IMR-90 (cell line): Measurements from ENCODE around the gene WBP11. TPM values are rescaled to one million over a fixed set of nuclear protein-coding genes. Genes with fewer than 3 reads are reported as not detected.

Experiments
- ATAC-seq: fragments of 200-7000 bp; cut with Tn5 transposase; 2 replicates; pipeline ENCODE4 v1.9.1; 2020; ENCODE audit warnings: low read depth, mild to moderate bottlenecking, moderate library complexity
- BruUV-seq: library from RNA; stranded (reverse); fragments of 400-500 nt; replicated peaks from 2 replicates; lab custom pipeline; 2021; lab: Mats Ljungman, UMichigan
- CTCF ChIA-PET: fragments of 300-600 bp; formaldehyde crosslinking; extraction: SDS; loops from one replicate; lab custom pipeline; 2021; ENCODE audit warnings: antibody characterized with exemption; lab: Yijun Ruan, JAX
- POLR2A ChIA-PET: fragments of 300-600 bp; sonication (Branson Sonifier 250); formaldehyde crosslinking; loops from one replicate; lab custom pipeline; 2022; ENCODE audit warnings: antibody characterized with exemption; ENCODE audit not compliant: unreplicated experiment; lab: Charles Lee
- DNase-seq: peaks from one replicate; pipeline ENCODE4 v3.0.0; 2013
- H2AFZ ChIP-seq: replicated peaks from 2 replicates; pipeline ENCODE3; 2013; ENCODE audit warnings: low read length, mild to moderate bottlenecking; ENCODE audit not compliant: poor library complexity
- H2AK5ac ChIP-seq: 2 replicates; pipeline ENCODE4 v1.6.1; 2013; ENCODE audit warnings: low read depth, low read length, inconsistent platforms
- H2AK9ac ChIP-seq: replicated peaks from 2 replicates; pipeline ENCODE3; 2013; ENCODE audit warnings: mild to moderate bottlenecking, low read depth, low read length, moderate library complexity; ENCODE audit not compliant: poor library complexity
- H2BK120ac ChIP-seq: 2 replicates; pipeline ENCODE4 v1.6.1; 2013; ENCODE audit warnings: low read depth, low read length, inconsistent platforms
- H2BK15ac ChIP-seq: 3 replicates; pipeline ENCODE4 v1.6.1; 2013; ENCODE audit warnings: low read depth, low read length, inconsistent platforms
- H2BK20ac ChIP-seq: 2 replicates; pipeline ENCODE4 v1.6.1; 2013; ENCODE audit warnings: low read depth, mild to moderate bottlenecking, inconsistent platforms, low read length, moderate library complexity
- H2BK5ac ChIP-seq: 2 replicates; pipeline ENCODE4 v1.6.1; 2013; ENCODE audit warnings: mild to moderate bottlenecking, low read depth, low read length, inconsistent platforms; ENCODE audit not compliant: poor library complexity, severe bottlenecking
- H3K14ac ChIP-seq: replicated peaks from 2 replicates; pipeline ENCODE4 v1.6.1; 2013; ENCODE audit warnings: low read depth, low read length, inconsistent platforms
- H3K18ac ChIP-seq: 2 replicates; pipeline ENCODE4 v1.6.1; 2013; ENCODE audit warnings: low read depth, low read length, control low read depth
- H3K23ac ChIP-seq: 2 replicates; pipeline ENCODE4 v1.6.1; 2013; ENCODE audit warnings: low read depth, low read length, inconsistent platforms
- H3K27ac ChIP-seq: 2 replicates; pipeline ENCODE4 v1.5.1; 2013; ENCODE audit warnings: mild to moderate bottlenecking, control low read depth, low read length; ENCODE audit not compliant: insufficient read depth
- H3K27me3 ChIP-seq: 2 replicates; pipeline ENCODE4 v1.6.1; 2013; ENCODE audit warnings: low read length; ENCODE audit not compliant: control insufficient read depth, insufficient read depth
- H3K36me3 ChIP-seq: 2 replicates; pipeline ENCODE4 v1.6.1; 2013; ENCODE audit warnings: low read length, mixed read lengths; ENCODE audit not compliant: control insufficient read depth, insufficient read depth
- H3K4ac ChIP-seq: 2 replicates; pipeline ENCODE4 v1.6.1; 2013; ENCODE audit warnings: low read depth, low read length, inconsistent platforms
- H3K4me1 ChIP-seq: 2 replicates; pipeline ENCODE4 v1.6.1; 2013; ENCODE audit warnings: low read length, mixed read lengths; ENCODE audit not compliant: control insufficient read depth, insufficient read depth
- H3K4me2 ChIP-seq: 2 replicates; pipeline ENCODE4 v1.6.1; 2013; ENCODE audit warnings: low read depth, mild to moderate bottlenecking, control low read depth, low read length, moderate library complexity
- H3K4me3 ChIP-seq: 2 replicates; pipeline ENCODE4 v1.5.1; 2013; ENCODE audit warnings: low read depth, mild to moderate bottlenecking, control low read depth, low read length, moderate library complexity; ENCODE audit not compliant: insufficient read depth
- H3K56ac ChIP-seq: 2 replicates; pipeline ENCODE4 v1.6.1; 2013; ENCODE audit warnings: low read length, inconsistent platforms; ENCODE audit not compliant: insufficient read depth; ENCODE audit errors: extremely low read depth
- H3K79me1 ChIP-seq, 2 experiments: 2 replicates each; pipeline ENCODE4 v1.6.1; 2013; ENCODE audit warnings: low read length in 2 of 2, inconsistent platforms in 1 of 2, low read depth in 1 of 2
- H3K9ac ChIP-seq: 2 replicates; pipeline ENCODE4 v1.6.1; 2013; ENCODE audit warnings: low read depth, low read length, control low read depth
- H3K9me1 ChIP-seq: 2 replicates; pipeline ENCODE4 v1.6.1; 2013; ENCODE audit warnings: low read length, inconsistent platforms; ENCODE audit not compliant: insufficient read depth
- H3K9me3 ChIP-seq: 2 replicates; pipeline ENCODE4 v1.6.1; 2013; ENCODE audit warnings: low read length; ENCODE audit not compliant: control insufficient read depth, insufficient read depth
- H4K20me1 ChIP-seq: 2 replicates; pipeline ENCODE4 v1.6.1; 2013; ENCODE audit warnings: low read length, inconsistent platforms; ENCODE audit not compliant: insufficient read depth
- H4K5ac ChIP-seq: 2 replicates; pipeline ENCODE4 v1.6.1; 2013; ENCODE audit warnings: mild to moderate bottlenecking, low read depth, low read length, control low read depth
- H4K8ac ChIP-seq, 2 experiments: 2 replicates each; pipeline ENCODE4 v1.6.1; 2013; ENCODE audit warnings: low read depth in 2 of 2, low read length in 2 of 2, control low read depth in 1 of 2, inconsistent platforms in 1 of 2
- H4K91ac ChIP-seq: 2 replicates; pipeline ENCODE4 v1.6.1; 2013; ENCODE audit warnings: low read depth, low read length, inconsistent platforms; ENCODE audit not compliant: insufficient read depth
- BHLHE40 ChIP-seq: fragments of 150-350 bp; IDR thresholded peaks from 2 replicates; pipeline ENCODE4 v1.6.1; 2016; ENCODE audit warnings: mild to moderate bottlenecking, low read depth, low read length
- CEBPB ChIP-seq: IDR thresholded peaks from 2 replicates; pipeline ENCODE4 v1.6.1; 2012; ENCODE audit warnings: low read depth, low read length, improper control_type of control experiment
- CHD1 ChIP-seq: IDR thresholded peaks from 2 replicates; pipeline ENCODE4 v1.6.1; 2012; ENCODE audit warnings: low read depth, low read length, improper control_type of control experiment
- FOS ChIP-seq: fragments of 150-350 bp; IDR thresholded peaks from 2 replicates; pipeline ENCODE4 v1.6.1; 2016; ENCODE audit warnings: low read depth, low read length
- MAZ ChIP-seq: IDR thresholded peaks from 2 replicates; pipeline ENCODE4 v1.6.1; 2012; ENCODE audit warnings: low read depth, mild to moderate bottlenecking, low read length, improper control_type of control experiment, moderate library complexity, borderline replicate concordance
- MXI1 ChIP-seq: IDR thresholded peaks from 2 replicates; pipeline ENCODE4 v1.6.1; 2012; ENCODE audit warnings: low read depth, mild to moderate bottlenecking, low read length, moderate library complexity, borderline replicate concordance
- NFE2L2 ChIP-seq: fragments of 150-350 bp; IDR thresholded peaks from 2 replicates; pipeline ENCODE4 v1.6.1; 2016; ENCODE audit warnings: low read depth, mild to moderate bottlenecking, low read length
- POLR2A ChIP-seq: IDR thresholded peaks from 2 replicates; pipeline ENCODE4 v1.6.1; 2012; ENCODE audit warnings: mild to moderate bottlenecking, low read depth, low read length
- RAD21 ChIP-seq: IDR thresholded peaks from 2 replicates; pipeline ENCODE4 v1.6.1; 2012; ENCODE audit warnings: low read length, improper control_type of control experiment
- RCOR1 ChIP-seq: IDR thresholded peaks from 2 replicates; pipeline ENCODE4 v1.6.1; 2012; ENCODE audit warnings: mild to moderate bottlenecking, low read length, improper control_type of control experiment; ENCODE audit not compliant: insufficient replicate concordance
- RFX5 ChIP-seq: IDR thresholded peaks from 2 replicates; pipeline ENCODE4 v1.8.0; 2012; ENCODE audit warnings: low read depth, mild to moderate bottlenecking, low read length, moderate library complexity
- SMC3 ChIP-seq: fragments of 150-350 bp; IDR thresholded peaks from 2 replicates; pipeline ENCODE4 v1.6.1; 2016; ENCODE audit warnings: low read depth, mild to moderate bottlenecking, antibody characterized with exemption, low read length, moderate library complexity
- USF2 ChIP-seq: fragments of 150-350 bp; IDR thresholded peaks from 2 replicates; pipeline ENCODE4 v1.6.1; 2017; ENCODE audit warnings: mild to moderate bottlenecking, antibody characterized with exemption, low read length, low read depth
- WGBS, 2 experiments: methylation state at CpG; one replicate each; pipeline versions ENCODE4 v1.1.5 to v1.1.7; 2013; ENCODE audit warnings: missing lambda C conversion rate in 2 of 2; ENCODE audit not compliant: insufficient read length in 1 of 2; ENCODE audit errors: extremely low coverage in 2 of 2; 5-methylcytosine and 5-hydroxymethylcytosine counted together
- dilution Hi-C: fragments of 300-500 bp; cut with HindIII; formaldehyde crosslinking; loops from one replicate; pipeline ENCODE4 v1.14.3; 2018; ENCODE audit warnings: low sequenced_read_pairs; ENCODE audit not compliant: unreplicated experiment
- in situ Hi-C: fragments of 300-500 bp; cut with MboI; formaldehyde crosslinking; loops from 3 replicates; pipeline ENCODE4 v1.14.3; 2019; ENCODE audit warnings: low sequenced_read_pairs, inconsistent platforms, mixed read lengths
- intact Hi-C: fragments of 100-400 bp; cut with micrococcal nuclease; formaldehyde crosslinking; loops from 2 replicates; pipeline ENCODE4 v1.10.0; 2022
- polyA plus RNA-seq, 3 experiments: library from polyadenylated mRNA; depleted of rRNA; stranded (reverse); fragments of >200 nt; gene quantifications; 2 replicates each; pipeline ENCODE4 v1.2.3, GENCODE V29; 2012; ENCODE audit warnings: low replicate concordance in 1 of 3
- total RNA-seq: library from RNA; depleted of rRNA; stranded (reverse); fragments of >200 nt; gene quantifications from 2 replicates; pipeline ENCODE4 v1.2.3, GENCODE V29; 2012
- TF ChIP-seq, protein P1 (sequence below): conservative IDR thresholded peaks from 2 replicates; pipeline ENCODE4 v1.5.1; 2012; ENCODE audit warnings: mild to moderate bottlenecking, low read depth, low read length, improper control_type of control experiment
- TF ChIP-seq, protein P2 (sequence below): fragments of 150-350 bp; IDR thresholded peaks from 2 replicates; pipeline ENCODE4 v1.6.1; 2016; ENCODE audit warnings: low read depth, mild to moderate bottlenecking, low read length, moderate library complexity, borderline replicate concordance

WBP11 gene
- total and polyA plus RNA-seq, 2 of the 4 experiments (the other 2 are of a cell fraction) = 2.5 to 18.3 TPM

DNA sequence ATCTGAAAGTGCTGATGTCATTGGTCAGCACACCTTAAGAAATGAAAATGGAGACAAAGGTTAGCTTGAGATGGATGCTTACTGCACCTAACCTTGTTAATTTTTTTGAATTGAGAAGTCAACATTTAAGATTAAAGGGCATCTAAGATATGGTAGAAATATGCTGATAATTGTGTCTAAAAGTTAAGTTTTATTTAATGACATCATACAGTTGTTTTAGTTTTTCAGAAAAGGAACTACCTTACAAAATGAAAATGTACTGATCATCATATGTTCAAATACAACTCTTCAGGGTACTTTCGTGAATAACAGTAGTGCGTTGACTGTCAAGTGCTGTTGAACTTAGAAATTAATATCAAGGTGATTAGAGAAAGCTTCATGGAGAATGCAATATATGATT, 8.2 kb upstream of the WBP11 start:
- H2BK5ac ChIP-seq = no peak overlapping the region
- no peak overlapping the region for H2BK15ac ChIP-seq
- no peak overlapping the region for H3K56ac ChIP-seq
- no peak overlapping the region for H3K23ac ChIP-seq
- no peaks in the 10 kb centered on the region for H3K9me1 ChIP-seq
- in situ Hi-C loops = no loop called here
- no peaks in the 10 kb centered on the region for H3K9me3 ChIP-seq
- H2AK9ac ChIP-seq = no peak overlapping the region
- ATAC-seq (no peak), DNase-seq (no peak)
- intact Hi-C loops = loop anchor here (1.0 kb wide), 1 partner anchor 183 kb away; no protein-coding TSS in a partner anchor
- no peak overlapping the region for H4K8ac ChIP-seq
- no peak overlapping the region for H3K4me3 ChIP-seq
- no peaks in the 10 kb centered on the region for H3K4me1 ChIP-seq
- TF ChIP-seq RAD21 = no peak
- no peak for TF ChIP-seq SMC3
- TF ChIP-seq, protein P1, sequence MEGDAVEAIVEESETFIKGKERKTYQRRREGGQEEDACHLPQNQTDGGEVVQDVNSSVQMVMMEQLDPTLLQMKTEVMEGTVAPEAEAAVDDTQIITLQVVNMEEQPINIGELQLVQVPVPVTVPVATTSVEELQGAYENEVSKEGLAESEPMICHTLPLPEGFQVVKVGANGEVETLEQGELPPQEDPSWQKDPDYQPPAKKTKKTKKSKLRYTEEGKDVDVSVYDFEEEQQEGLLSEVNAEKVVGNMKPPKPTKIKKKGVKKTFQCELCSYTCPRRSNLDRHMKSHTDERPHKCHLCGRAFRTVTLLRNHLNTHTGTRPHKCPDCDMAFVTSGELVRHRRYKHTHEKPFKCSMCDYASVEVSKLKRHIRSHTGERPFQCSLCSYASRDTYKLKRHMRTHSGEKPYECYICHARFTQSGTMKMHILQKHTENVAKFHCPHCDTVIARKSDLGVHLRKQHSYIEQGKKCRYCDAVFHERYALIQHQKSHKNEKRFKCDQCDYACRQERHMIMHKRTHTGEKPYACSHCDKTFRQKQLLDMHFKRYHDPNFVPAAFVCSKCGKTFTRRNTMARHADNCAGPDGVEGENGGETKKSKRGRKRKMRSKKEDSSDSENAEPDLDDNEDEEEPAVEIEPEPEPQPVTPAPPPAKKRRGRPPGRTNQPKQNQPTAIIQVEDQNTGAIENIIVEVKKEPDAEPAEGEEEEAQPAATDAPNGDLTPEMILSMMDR = no peak
- no peak for TF ChIP-seq CHD1
- TF ChIP-seq BHLHE40 = no peak
- no peak for TF ChIP-seq POLR2A
- TF ChIP-seq MAZ = no peak
- no peak for TF ChIP-seq MXI1
- TF ChIP-seq CEBPB = no peak
- TF ChIP-seq, protein P2, sequence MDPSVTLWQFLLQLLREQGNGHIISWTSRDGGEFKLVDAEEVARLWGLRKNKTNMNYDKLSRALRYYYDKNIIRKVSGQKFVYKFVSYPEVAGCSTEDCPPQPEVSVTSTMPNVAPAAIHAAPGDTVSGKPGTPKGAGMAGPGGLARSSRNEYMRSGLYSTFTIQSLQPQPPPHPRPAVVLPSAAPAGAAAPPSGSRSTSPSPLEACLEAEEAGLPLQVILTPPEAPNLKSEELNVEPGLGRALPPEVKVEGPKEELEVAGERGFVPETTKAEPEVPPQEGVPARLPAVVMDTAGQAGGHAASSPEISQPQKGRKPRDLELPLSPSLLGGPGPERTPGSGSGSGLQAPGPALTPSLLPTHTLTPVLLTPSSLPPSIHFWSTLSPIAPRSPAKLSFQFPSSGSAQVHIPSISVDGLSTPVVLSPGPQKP = no peak
- no peak for TF ChIP-seq RCOR1
- no peak for TF ChIP-seq RFX5
- no peak for TF ChIP-seq USF2
- no peak for TF ChIP-seq NFE2L2
- TF ChIP-seq FOS = no peak
- no peaks in the 10 kb centered on the region for H3K36me3 ChIP-seq
- no peak overlapping the region for H3K4ac ChIP-seq
- H3K9ac ChIP-seq = no peak overlapping the region
- dilution Hi-C loops = no loop called here
- no TSS peak for BruUV-seq
- no peaks in the 10 kb centered on the region for H4K20me1 ChIP-seq
- ChIA-PET POLR2A (no interaction called here), CTCF (interaction anchor here (0.6 to 2.3 kb wide), 8 partner anchors 9 to 409 kb away, joined by 3 to 7 read pairs (median 4); partner anchors contain the start of gene RERG)
- H2BK20ac ChIP-seq = no peak overlapping the region
- H3K27me3 ChIP-seq = peaks cover 2% of the 10 kb centered on the region; the same call in 1 of the 2 replicates
- no peak overlapping the region for H4K91ac ChIP-seq
- no peak overlapping the region for H2BK120ac ChIP-seq
- no peak overlapping the region for H2AFZ ChIP-seq
- no CpG with 5 or more reads among the region's 2 CpGs for WGBS, 2 experiments
- H2AK5ac ChIP-seq = no peak overlapping the region
- H4K5ac ChIP-seq = no peak overlapping the region
- no peak overlapping the region for H3K14ac ChIP-seq
- H3K27ac ChIP-seq = no peak overlapping the region
- no peaks in the 10 kb centered on the region for H3K79me1 ChIP-seq
- H3K18ac ChIP-seq = no peak overlapping the region
- H3K4me2 ChIP-seq = no peak overlapping the region
